NOMO-1 treated with DMSO at 0.1 percent for 48 hours (cell line): ENCODE measurements around the gene PLCD1.

Experiments
- DNase-seq: peaks from one replicate; lab custom pipeline; 2025; ENCODE audit not compliant: unreplicated experiment; lab: John Stamatoyannopoulos, UW

The PLCD1 gene

GRCh38 chr3:37967260-37967881 is 62.1 kb downstream of the PLCD1 start:
- DNase-seq = peak; percentile 56

GRCh38 chr3:37964716-37965115 is 64.7 kb downstream of the PLCD1 start:
- no peak for DNase-seq

GRCh38 chr3:37964146-37964545 is 65.3 kb downstream of the PLCD1 start:
- no peak for DNase-seq

- no peak for DNase-seq
Observed at GRCh38 chr3:37963635-37964034, 65.8 kb downstream of the PLCD1 start.

GRCh38 chr3:37963016-37963415 is 66.4 kb downstream of the PLCD1 start:
- DNase-seq = no peak

- no peak for DNase-seq
Observed at GRCh38 chr3:37961622-37962431, 67.6 kb downstream of the PLCD1 start.

GRCh38 chr3:37957539-37957936 is 71.9 kb downstream of the PLCD1 start:
- no peak for DNase-seq
